Activated CD8-positive, alpha-beta T cell treated with anti-CD3 and anti-CD28 coated beads for 36 hours (primary cell): ENCODE results near the gene ELFN2. TPM values are rescaled to one million over a fixed set of nuclear protein-coding genes. Genes with fewer than 3 reads are reported as not detected.

Experiments used
- ATAC-seq: fragments of 200-7000 bp; cut with Tn5 transposase; one replicate; pipeline ENCODE4 v1.10.0; 2021; ENCODE audit warnings: mild to moderate bottlenecking, moderate library complexity
- CTCF ChIA-PET: fragments of 350-600 bp; sonication (Branson Sonifier 250); formaldehyde crosslinking; loops from one replicate; lab custom pipeline; 2021; ENCODE audit warnings: antibody characterized with exemption; lab: Charles Lee
- POLR2A ChIA-PET: fragments of 350-600 bp; sonication (Branson Sonifier 250); formaldehyde crosslinking; loops from one replicate; lab custom pipeline; 2021; ENCODE audit warnings: antibody characterized with exemption; lab: Charles Lee
- DNase-seq: peaks from one replicate; pipeline ENCODE4 v3.0.0-alpha.2; 2020
- H3K27ac Mint-ChIP-seq: one replicate; pipeline ENCODE4 v1.8.0; 2021; ENCODE audit warnings: mild to moderate bottlenecking, mixed read lengths
- H3K27me3 Mint-ChIP-seq: one replicate; pipeline ENCODE4 v1.8.0; 2021; ENCODE audit warnings: mixed read lengths
- H3K36me3 Mint-ChIP-seq: one replicate; pipeline ENCODE4 v1.8.0; 2021; ENCODE audit warnings: low read depth, mixed read lengths
- H3K4me1 Mint-ChIP-seq: one replicate; pipeline ENCODE4 v1.8.0; 2021; ENCODE audit warnings: low read depth, mixed read lengths
- H3K4me3 Mint-ChIP-seq: one replicate; pipeline ENCODE4 v1.8.0; 2021; ENCODE audit warnings: mild to moderate bottlenecking, moderate library complexity, mixed read lengths
- H3K9me3 Mint-ChIP-seq: one replicate; pipeline ENCODE4 v1.8.0; 2021; ENCODE audit warnings: mixed read lengths
- CTCF ChIP-seq: fragments of 200-600 bp; IDR thresholded peaks from one replicate; pipeline ENCODE4 v1.8.0; 2022; ENCODE audit warnings: antibody characterized with exemption, mild to moderate bottlenecking
- intact Hi-C: fragments of 100-400 bp; cut with micrococcal nuclease; formaldehyde crosslinking; loops from one replicate; pipeline ENCODE4 v1.10.0; 2022
- total RNA-seq, 2 experiments: library from RNA; stranded (reverse); gene quantifications; one replicate each; pipeline ENCODE4 v1.2.3, GENCODE V29; 2021

Gene ELFN2
- total RNA-seq, 2 experiments from 2014 or later: 0.51 to 0.52 TPM

DNA sequence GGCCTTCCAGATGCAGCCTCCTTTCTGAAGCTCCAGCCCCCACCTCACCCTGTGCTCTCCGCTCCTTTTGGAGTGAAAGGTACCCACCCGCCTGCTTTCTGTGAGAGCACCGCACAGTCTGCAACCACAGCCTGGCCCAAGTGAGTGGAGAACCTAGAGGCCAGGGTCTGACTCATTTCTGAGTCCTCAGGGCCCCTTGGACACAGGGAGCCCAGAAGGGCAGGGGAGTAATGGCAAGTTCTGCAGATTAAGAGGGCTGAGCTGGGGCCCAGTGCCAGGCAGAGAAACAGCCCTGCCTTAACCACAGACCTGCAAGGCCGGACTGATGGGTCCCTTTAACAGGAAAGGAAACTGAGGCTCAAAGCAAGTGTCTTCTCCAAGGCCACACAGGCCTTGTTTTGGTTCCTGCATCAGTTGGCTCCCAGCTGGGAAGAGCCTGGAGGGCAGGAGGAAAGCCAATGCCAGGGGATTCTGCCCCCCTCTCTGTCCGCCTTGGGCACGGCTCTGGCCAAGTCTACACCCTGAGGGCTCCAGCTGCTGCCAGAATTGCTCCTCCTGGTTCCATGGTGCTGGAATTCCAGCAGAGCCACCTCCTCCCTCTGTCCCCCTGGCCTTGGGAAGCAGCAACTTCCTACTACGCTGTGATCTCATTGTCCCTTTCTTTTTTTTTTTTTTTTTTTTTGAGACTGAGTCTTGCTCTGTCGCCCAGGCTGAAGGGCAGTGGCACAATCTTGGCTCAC, 89.9 kb downstream of the ELFN2 start:
- ChIA-PET POLR2A (interaction anchor here (1.0 kb wide), 1 partner anchor 136 kb away, joined by 4 read pairs; no protein-coding TSS in a partner anchor), CTCF (no interaction called here)
- no peak for DNase-seq
- no peak for ATAC-seq
- Mint-ChIP-seq H3K9me3 (no peaks in the 10 kb centered on the region), H3K27ac (no peak overlapping the region), H3K4me3 (no peak overlapping the region), H3K27me3 (peaks cover 27% of the 10 kb centered on the region), H3K4me1 (peaks cover 16% of the 10 kb centered on the region), H3K36me3 (no peaks in the 10 kb centered on the region)
- intact Hi-C loops: no loop called here
- no peak for TF ChIP-seq CTCF

DNA sequence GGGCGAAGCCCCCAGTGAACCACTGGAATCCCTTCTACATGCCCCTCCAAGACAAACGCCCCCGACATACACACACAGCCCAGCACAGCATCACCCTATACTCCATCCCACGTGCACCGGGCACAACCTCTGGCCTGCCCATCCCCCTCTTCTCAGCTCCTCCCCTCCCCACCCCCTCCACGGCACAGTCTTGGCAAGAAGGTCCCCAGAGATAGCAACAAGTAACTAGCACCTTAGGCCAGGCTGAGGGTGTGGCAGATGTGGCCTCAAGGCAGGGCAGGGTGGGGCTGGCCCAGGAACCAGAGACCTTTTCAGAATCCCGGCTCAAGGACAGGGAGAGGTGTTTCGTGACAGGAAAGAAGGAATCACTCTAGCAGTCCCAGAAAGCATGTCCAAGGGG, 90.7 kb downstream of the ELFN2 start:
- peaks cover 10% of the 10 kb centered on the region for H3K4me1 Mint-ChIP-seq
- POLR2A ChIA-PET: interaction anchor here (0.8 to 1.0 kb wide), 2 partner anchors 21 to 137 kb away, joined by 3 to 4 read pairs; no protein-coding TSS in a partner anchor
- intact Hi-C loops: no loop called here
- CTCF ChIA-PET: interaction anchor here (1.1 kb wide), 1 partner anchor 20 kb away, joined by 4 read pairs; no protein-coding TSS in a partner anchor
- H3K9me3 Mint-ChIP-seq: no peaks in the 10 kb centered on the region
- H3K36me3 Mint-ChIP-seq: no peaks in the 10 kb centered on the region
- ATAC-seq: no peak
- TF ChIP-seq CTCF: no peak
- DNase-seq: no peak
- H3K27ac Mint-ChIP-seq: no peak overlapping the region
- no peak overlapping the region for H3K4me3 Mint-ChIP-seq
- H3K27me3 Mint-ChIP-seq: peaks cover 29% of the 10 kb centered on the region

GRCh38 chr22:37335806-37336199, 91.5 kb downstream of the ELFN2 start:
- Mint-ChIP-seq H3K4me1 (peaks cover 10% of the 10 kb centered on the region), H3K27ac (no peak overlapping the region), H3K4me3 (no peak overlapping the region), H3K36me3 (no peaks in the 10 kb centered on the region), H3K9me3 (no peaks in the 10 kb centered on the region), H3K27me3 (peaks cover 34% of the 10 kb centered on the region)
- ChIA-PET POLR2A (interaction anchor here (0.8 kb wide), 1 partner anchor 21 kb away, joined by 3 read pairs; no protein-coding TSS in a partner anchor), CTCF (interaction anchor here (1.1 kb wide), 1 partner anchor 20 kb away, joined by 4 read pairs; no protein-coding TSS in a partner anchor)
- intact Hi-C loops: no loop called here
- TF ChIP-seq CTCF: no peak
- DNase-seq (no peak), ATAC-seq (no peak)

- H3K4me1 Mint-ChIP-seq: peaks cover 10% of the 10 kb centered on the region
- peaks cover 34% of the 10 kb centered on the region for H3K27me3 Mint-ChIP-seq
- ATAC-seq (no peak), DNase-seq (no peak)
- no peak overlapping the region for H3K27ac Mint-ChIP-seq
- no peak for TF ChIP-seq CTCF
- POLR2A ChIA-PET: no interaction called here
- intact Hi-C loops: no loop called here
- no peak overlapping the region for H3K4me3 Mint-ChIP-seq
- no peaks in the 10 kb centered on the region for H3K36me3 Mint-ChIP-seq
- CTCF ChIA-PET: interaction anchor here (1.0 to 2.4 kb wide), 5 partner anchors 11 to 232 kb away, joined by 3 to 16 read pairs (median 4); no protein-coding TSS in a partner anchor
- H3K9me3 Mint-ChIP-seq: no peaks in the 10 kb centered on the region
Measured at GRCh38 chr22:37334859-37335805, 92.1 kb downstream of the ELFN2 start.
